ENCODE measurements around the gene STX17. TPM values are rescaled to one million over a fixed set of nuclear protein-coding genes. Genes with fewer than 3 reads are reported as not detected.

STX17 gene
- total RNA-seq, 4 donors from 2014 or later: 42.4 to 52.3 (median 47.3) TPM

- WGBS, 2 donors (ENCODE audit: low coverage in 1 of 2): 69 to 100% methylated on average over 1 of the region's 1 CpG
- no peak overlapping the region for H3K4me3 ChIP-seq
These were observed 56.3 kb downstream of the STX17 start for GRCh38 chr9:99962680-99963261.

GRCh38 chr9:99964336-99964735, 57.9 kb downstream of the STX17 start:
- Histone ChIP-seq H3K4me3 (no peak overlapping the region), H3K4me1 (no peaks in the 10 kb centered on the region), H3K27ac (no peak overlapping the region), H3K36me3 (peaks cover 0 to 63% of the 10 kb centered on the region in 2 donors), H3K27me3 (no peaks in the 10 kb centered on the region), H3K9me3 (no peaks in the 10 kb centered on the region)
- no peak for TF ChIP-seq CTCF (IDR thresholded peaks at IDR 0.05)
- no peak for TF ChIP-seq POLR2AphosphoS5 (IDR thresholded peaks at IDR 0.05)
- no peak for TF ChIP-seq EP300 (IDR thresholded peaks at IDR 0.05)
- no peak for TF ChIP-seq POLR2A (IDR thresholded peaks at IDR 0.05)
- ATAC-seq: no peak
- WGBS, 2 donors (ENCODE audit: low coverage in 1 of 2): 88% methylated on average over 1 of the region's 1 CpG

More at GRCh38 chr9:99962680-99963261, 56.3 kb downstream of the STX17 start:
- no peaks in the 10 kb centered on the region for H3K9me3 ChIP-seq
- ATAC-seq: no peak
- H3K27me3 ChIP-seq: no peaks in the 10 kb centered on the region
- TF ChIP-seq EP300 (IDR thresholded peaks at IDR 0.05) (no peak), POLR2A (IDR thresholded peaks at IDR 0.05) (no peak), POLR2AphosphoS5 (IDR thresholded peaks at IDR 0.05) (no peak), CTCF (IDR thresholded peaks at IDR 0.05) (no peak)
- peaks cover 0 to 52% of the 10 kb centered on the region in 2 donors for H3K36me3 ChIP-seq
- H3K27ac ChIP-seq: no peak overlapping the region
- no peaks in the 10 kb centered on the region for H3K4me1 ChIP-seq

- Histone ChIP-seq H3K4me1 (no peaks in the 10 kb centered on the region), H3K4me3 (no peak overlapping the region), H3K27ac (no peak overlapping the region), H3K9me3 (no peaks in the 10 kb centered on the region), H3K27me3 (no peaks in the 10 kb centered on the region), H3K36me3 (peaks cover 0 to 62% of the 10 kb centered on the region in 2 donors)
- no peak for ATAC-seq
- TF ChIP-seq POLR2AphosphoS5 (IDR thresholded peaks at IDR 0.05) (no peak), POLR2A (IDR thresholded peaks at IDR 0.05) (no peak), EP300 (IDR thresholded peaks at IDR 0.05) (no peak), CTCF (IDR thresholded peaks at IDR 0.05) (no peak)
- 100% methylated on average over 1 to 2 of the region's 2 CpGs for WGBS, 2 donors (ENCODE audit: low coverage in 1 of 2)
These were observed 59.5 kb downstream of the STX17 start for GRCh38 chr9:99966001-99966400.

GRCh38 chr9:99966716-99967115, 60.3 kb downstream of the STX17 start:
- no peak for ATAC-seq
- TF ChIP-seq EP300 (IDR thresholded peaks at IDR 0.05) (no peak), CTCF (IDR thresholded peaks at IDR 0.05) (no peak), POLR2A (IDR thresholded peaks at IDR 0.05) (no peak), POLR2AphosphoS5 (IDR thresholded peaks at IDR 0.05) (no peak)
- H3K27me3 ChIP-seq: no peaks in the 10 kb centered on the region
- 59 to 61% methylated on average over 2 of the region's 2 CpGs for WGBS, 2 donors (ENCODE audit: low coverage in 1 of 2)
- H3K27ac ChIP-seq: no peak overlapping the region
- H3K4me3 ChIP-seq: no peak overlapping the region
- H3K36me3 ChIP-seq: peaks cover 0 to 56% of the 10 kb centered on the region in 2 donors
- no peaks in the 10 kb centered on the region for H3K9me3 ChIP-seq
- no peaks in the 10 kb centered on the region for H3K4me1 ChIP-seq

- H3K4me3 ChIP-seq: no peak overlapping the region
- H3K4me1 ChIP-seq: no peaks in the 10 kb centered on the region
- H3K9me3 ChIP-seq: no peaks in the 10 kb centered on the region
- TF ChIP-seq EP300 (IDR thresholded peaks at IDR 0.05) (no peak), CTCF (IDR thresholded peaks at IDR 0.05) (no peak), POLR2AphosphoS5 (IDR thresholded peaks at IDR 0.05) (no peak), POLR2A (IDR thresholded peaks at IDR 0.05) (no peak)
- peaks cover 0 to 55% of the 10 kb centered on the region in 2 donors for H3K36me3 ChIP-seq
- H3K27me3 ChIP-seq: no peaks in the 10 kb centered on the region
- no peak overlapping the region for H3K27ac ChIP-seq
- no peak for ATAC-seq
- WGBS, 2 donors (ENCODE audit: low coverage in 1 of 2): 83 to 94% methylated on average over 1 to 2 of the region's 2 CpGs
These were observed 61.0 kb downstream of the STX17 start for GRCh38 chr9:99967457-99967856.

All from gastroesophageal sphincter (tissue), 4 donors.